SK-N-MC (cell line): ENCODE data around the gene BTRC.

Source experiments
- EZH2 ChIP-seq: fragments of 200-600 bp; sonication (generic); IDR thresholded peaks from one replicate; pipeline ENCODE4 v1.6.1; 2017; ENCODE audit warnings: antibody characterized with exemption
- FOXP2 ChIP-seq: optimal IDR thresholded peaks from 2 replicates; pipeline ENCODE3; 2011; ENCODE audit warnings: mild to moderate bottlenecking, moderate library complexity; ENCODE audit not compliant: insufficient read depth; ENCODE audit errors: extremely low read length, control extremely low read depth
- POLR2AphosphoS5 ChIP-seq: IDR thresholded peaks from 2 replicates; pipeline ENCODE4 v1.6.1; 2012; ENCODE audit warnings: mild to moderate bottlenecking, low read depth, low read length, borderline replicate concordance

DNA sequence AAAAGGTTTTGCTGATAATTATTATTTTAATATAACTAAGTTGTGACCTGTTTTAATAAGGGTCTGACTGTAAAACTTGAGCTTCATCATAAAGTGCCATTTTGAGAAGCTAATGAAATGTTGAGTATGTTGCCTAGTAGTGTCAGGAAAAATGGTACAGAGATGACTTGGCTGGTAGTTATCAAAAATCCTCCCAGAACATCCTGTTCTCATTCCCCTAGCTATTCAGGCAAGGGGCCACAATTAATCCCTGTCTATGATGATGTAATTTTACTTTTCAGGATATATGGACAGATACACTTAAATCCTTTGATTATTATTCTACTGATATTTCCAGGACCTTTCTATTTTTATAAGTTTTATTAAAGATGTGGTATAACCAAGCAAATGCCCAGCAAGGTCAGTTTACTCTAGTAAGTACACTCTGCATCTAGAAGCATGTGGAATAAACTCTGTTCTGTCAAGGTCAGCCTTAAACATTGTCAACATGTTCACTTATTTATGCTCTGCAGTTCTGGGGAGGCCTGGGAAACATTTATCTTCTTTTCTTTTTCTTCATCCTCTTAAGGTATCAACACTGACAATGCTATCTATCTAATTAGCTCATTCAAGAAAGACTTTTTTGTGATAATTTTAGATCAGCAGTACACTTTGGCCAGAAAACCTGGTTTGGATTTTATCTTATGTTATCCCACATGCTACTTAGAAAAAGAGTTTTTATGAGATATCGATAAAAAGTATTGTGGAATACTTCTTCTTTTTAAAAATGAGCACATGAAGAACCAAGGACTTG, 32.1 kb downstream of the BTRC start:
- TF ChIP-seq EZH2: no peak
- no peak for TF ChIP-seq POLR2AphosphoS5
- no peak for TF ChIP-seq FOXP2
